Measurements from ENCODE around the gene SCN4A. TPM values are rescaled to one million over a fixed set of nuclear protein-coding genes. Genes with fewer than 3 reads are reported as not detected.
A peak's percentile ranks its signal among the peaks of the same experiment; 100 is the strongest.
"Not testable (repeated sequence)": the region's sequence is repeated elsewhere in the genome, so short reads cannot be mapped to it uniquely, and the experiment has no call there.

Gene SCN4A
- total RNA-seq, 1 donor from 2014 or later: 0.18 TPM

GRCh38 chr17:63894821-63895220, 77.9 kb downstream of the SCN4A start:
- H3K27me3 ChIP-seq (ENCODE audit: low read depth); DNase-seq; H3K4me3 ChIP-seq; ATAC-seq; H3K9me3 ChIP-seq; H3K4me1 ChIP-seq; H3K27ac ChIP-seq; intact Hi-C loops (cut with DNase I); H3K36me3 ChIP-seq: not testable (repeated sequence)

- not testable (repeated sequence) for DNase-seq
Observed at GRCh38 chr17:63894021-63894420, 78.7 kb downstream of the SCN4A start.

GRCh38 chr17:63892316-63893037, 80.2 kb downstream of the SCN4A start:
- intact Hi-C loops (cut with DNase I); ATAC-seq; H3K4me3 ChIP-seq; H3K4me1 ChIP-seq; H3K27me3 ChIP-seq (ENCODE audit: low read depth); H3K27ac ChIP-seq; H3K36me3 ChIP-seq; H3K9me3 ChIP-seq; DNase-seq: not testable (repeated sequence)

More at GRCh38 chr17:63894021-63894420, 78.7 kb downstream of the SCN4A start:
- H3K4me3 ChIP-seq; H3K4me1 ChIP-seq; H3K9me3 ChIP-seq; H3K36me3 ChIP-seq; intact Hi-C loops (cut with DNase I); ATAC-seq; H3K27me3 ChIP-seq (ENCODE audit: low read depth); H3K27ac ChIP-seq: not testable (repeated sequence)

DNA sequence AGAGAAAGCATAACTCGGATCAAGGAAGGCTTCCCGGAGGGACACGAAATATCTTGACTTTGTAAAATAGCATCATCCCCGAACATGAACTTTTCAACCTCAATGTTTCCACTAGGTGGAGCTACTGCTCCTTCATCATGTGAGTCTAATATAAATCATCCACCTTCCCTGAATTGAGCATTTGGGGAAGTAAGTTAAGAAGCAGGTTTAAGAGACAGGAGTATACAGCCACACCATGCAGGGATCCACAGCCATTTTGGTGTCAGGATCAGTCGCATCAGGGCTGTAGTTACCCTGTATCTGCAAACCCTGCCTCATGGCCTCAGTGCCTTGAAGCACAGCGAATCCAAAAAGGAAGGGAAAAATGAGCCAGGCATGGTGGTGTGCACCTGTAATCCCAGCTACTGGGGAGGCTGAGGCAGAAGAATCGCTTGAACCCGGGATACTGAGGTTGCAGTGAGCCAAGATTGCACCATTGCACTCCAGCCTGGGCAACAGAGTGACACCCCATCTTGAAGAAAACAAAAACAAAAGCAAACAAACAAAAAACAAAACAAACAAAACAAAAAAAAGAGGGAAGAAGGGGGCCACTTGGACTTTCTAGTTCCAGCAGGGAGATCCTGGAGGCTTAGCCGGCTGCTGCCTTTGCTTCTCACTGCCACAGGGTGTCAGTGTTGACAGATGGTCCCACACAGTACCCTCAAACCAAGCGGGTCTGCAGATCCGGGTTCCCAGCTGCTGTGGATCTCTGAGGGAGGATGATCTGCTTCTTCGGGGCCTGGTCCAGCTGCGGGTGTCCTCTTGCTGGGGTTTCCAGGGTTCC, 83.5 kb downstream of the SCN4A start:
- TF ChIP-seq, protein P1, sequence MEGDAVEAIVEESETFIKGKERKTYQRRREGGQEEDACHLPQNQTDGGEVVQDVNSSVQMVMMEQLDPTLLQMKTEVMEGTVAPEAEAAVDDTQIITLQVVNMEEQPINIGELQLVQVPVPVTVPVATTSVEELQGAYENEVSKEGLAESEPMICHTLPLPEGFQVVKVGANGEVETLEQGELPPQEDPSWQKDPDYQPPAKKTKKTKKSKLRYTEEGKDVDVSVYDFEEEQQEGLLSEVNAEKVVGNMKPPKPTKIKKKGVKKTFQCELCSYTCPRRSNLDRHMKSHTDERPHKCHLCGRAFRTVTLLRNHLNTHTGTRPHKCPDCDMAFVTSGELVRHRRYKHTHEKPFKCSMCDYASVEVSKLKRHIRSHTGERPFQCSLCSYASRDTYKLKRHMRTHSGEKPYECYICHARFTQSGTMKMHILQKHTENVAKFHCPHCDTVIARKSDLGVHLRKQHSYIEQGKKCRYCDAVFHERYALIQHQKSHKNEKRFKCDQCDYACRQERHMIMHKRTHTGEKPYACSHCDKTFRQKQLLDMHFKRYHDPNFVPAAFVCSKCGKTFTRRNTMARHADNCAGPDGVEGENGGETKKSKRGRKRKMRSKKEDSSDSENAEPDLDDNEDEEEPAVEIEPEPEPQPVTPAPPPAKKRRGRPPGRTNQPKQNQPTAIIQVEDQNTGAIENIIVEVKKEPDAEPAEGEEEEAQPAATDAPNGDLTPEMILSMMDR (IDR thresholded peaks at IDR 0.05): peak; percentile 46
- DNase-seq; intact Hi-C loops (cut with DNase I): not testable (repeated sequence)

More for the DNA sequence above, 83.5 kb downstream of the SCN4A start:
- ATAC-seq: peak; percentile 63 to 73
- not testable (repeated sequence) for H3K36me3 ChIP-seq; H3K9me3 ChIP-seq; H3K4me1 ChIP-seq; H3K27me3 ChIP-seq (ENCODE audit: low read depth); H3K4me3 ChIP-seq; H3K27ac ChIP-seq

Other genes with a start within 250 kb of the SCN4A start
- gene STRADA, start 231.1 kb downstream of the SCN4A start, total RNA-seq: 32.8 TPM
- gene CCDC47, start 199.3 kb downstream of the SCN4A start, total RNA-seq: 80.2 TPM
- 101 TPM for gene DDX42, start 198.7 kb downstream of the SCN4A start, total RNA-seq
- gene PSMC5, start 145.5 kb downstream of the SCN4A start, total RNA-seq: 98.6 TPM
- gene FTSJ3, start 145.3 kb downstream of the SCN4A start, total RNA-seq: 37.4 TPM
- gene SMARCD2, start 130.2 kb downstream of the SCN4A start, total RNA-seq: 80.9 TPM
- gene CSH2, start 99.2 kb downstream of the SCN4A start, total RNA-seq: not detected
- not detected for gene GH2, start 91.0 kb downstream of the SCN4A start, total RNA-seq
- gene CSH1, start 76.3 kb downstream of the SCN4A start, total RNA-seq: not detected
- gene CSHL1, start 61.7 kb downstream of the SCN4A start, total RNA-seq: not detected
- gene GH1, start 54.1 kb downstream of the SCN4A start, total RNA-seq: not detected
- gene CD79B, start 40.6 kb downstream of the SCN4A start, total RNA-seq: 4.7 TPM
- 11.3 TPM for gene PRR29, start 25.4 kb upstream of the SCN4A start, total RNA-seq
- gene ICAM2, start 47.7 kb upstream of the SCN4A start, total RNA-seq: 69.2 TPM
- gene ERN1, start 157.2 kb upstream of the SCN4A start, total RNA-seq: 39.7 TPM

Data from lower lobe of right lung (tissue), 2 donors.